ENCODE measurements around the gene C19orf12.

The C19orf12 gene

DNA sequence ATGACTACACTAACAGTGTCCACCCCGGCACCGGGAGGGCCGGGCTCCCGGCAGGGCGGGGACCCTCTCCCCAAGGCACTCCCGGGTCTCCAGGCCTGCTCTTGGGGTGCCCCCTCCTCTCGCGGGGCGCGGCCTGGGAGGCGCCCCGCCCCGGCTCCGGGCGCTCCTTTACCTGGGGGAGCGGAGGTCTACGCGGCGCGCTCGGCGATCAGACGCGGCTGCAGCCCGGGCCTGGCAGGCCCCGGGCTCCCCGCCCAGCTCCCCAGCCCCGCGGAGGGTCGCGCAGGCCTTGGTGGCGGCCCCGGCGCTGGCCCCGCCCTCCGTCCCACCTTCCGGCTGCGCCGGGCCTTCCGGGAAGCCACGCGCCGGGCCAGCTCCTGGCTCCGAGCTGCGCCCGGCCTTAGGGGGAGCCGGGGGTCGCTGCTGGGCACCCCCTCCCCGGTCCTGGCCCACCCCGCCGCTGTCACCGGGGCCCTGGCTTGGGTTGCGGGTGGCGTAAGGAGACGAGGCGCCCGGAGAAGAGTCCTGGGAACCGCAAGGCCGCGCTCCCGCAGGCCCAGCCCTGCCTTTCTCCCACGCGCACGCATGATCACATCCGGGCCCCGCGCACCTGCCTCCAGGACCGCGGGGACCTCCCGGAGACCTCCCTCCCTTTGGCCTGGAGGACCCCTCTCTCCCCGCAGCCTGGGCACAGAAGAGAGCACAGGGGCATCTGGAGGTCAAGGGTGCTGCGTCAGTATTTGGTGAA is at the start of gene C19orf12:
C19orf12 (minus strand) TSS at position 309 of the 748 bp plus-strand sequence. CDS start 6,848 bp downstream, outside the sequence.
- peak; percentile 65 for DNase-seq

- DNase-seq, result no peak
Measured at GRCh38 chr19:29764361-29764760, 49.3 kb upstream of the C19orf12 start.

DNA sequence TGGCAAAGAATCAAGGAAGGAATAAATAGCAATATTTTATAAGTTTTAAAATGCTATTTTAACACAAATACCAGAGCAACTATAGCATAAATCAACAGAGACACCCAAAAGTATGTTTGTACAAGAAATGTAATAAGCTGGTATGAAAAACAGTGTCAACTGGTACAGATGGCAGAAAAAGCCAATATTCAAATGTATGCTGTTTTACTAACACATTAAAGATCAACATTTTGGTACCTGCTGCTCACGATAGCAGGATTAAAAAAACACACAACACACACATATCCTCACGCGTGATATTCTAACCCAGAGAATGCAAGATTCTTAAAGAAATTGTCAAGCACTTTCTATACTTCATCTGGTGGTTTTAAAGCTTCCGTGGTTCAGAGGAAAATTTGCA is 48.1 kb upstream of the C19orf12 start:
- no peak for DNase-seq

- no peak for DNase-seq
Measured at GRCh38 chr19:29761575-29762232, 46.6 kb upstream of the C19orf12 start.

- no peak for DNase-seq
Measured at GRCh38 chr19:29760752-29761502, 45.9 kb upstream of the C19orf12 start.

GRCh38 chr19:29759359-29759758 is 44.3 kb upstream of the C19orf12 start:
- DNase-seq, result no peak

DNA sequence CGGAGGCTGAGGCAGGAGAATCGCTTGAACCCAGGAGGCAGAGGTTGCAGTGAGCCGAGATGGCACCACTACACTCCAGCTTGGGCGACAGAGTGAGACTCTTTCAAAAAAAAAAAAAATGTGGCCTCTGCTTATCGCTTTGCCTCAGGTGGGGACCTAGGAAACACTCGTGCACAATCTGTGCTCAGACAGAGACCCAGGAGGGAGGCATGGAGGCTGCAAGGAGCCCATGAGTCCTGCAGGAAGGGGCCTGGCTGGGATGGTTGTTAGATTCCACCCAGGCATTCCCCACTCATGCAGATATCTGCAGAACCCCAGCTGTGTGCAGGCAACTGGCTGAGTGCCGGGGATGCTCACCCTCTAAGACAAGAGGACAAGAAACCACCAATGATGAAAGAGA is 43.8 kb upstream of the C19orf12 start:
- DNase-seq, result no peak

DNA sequence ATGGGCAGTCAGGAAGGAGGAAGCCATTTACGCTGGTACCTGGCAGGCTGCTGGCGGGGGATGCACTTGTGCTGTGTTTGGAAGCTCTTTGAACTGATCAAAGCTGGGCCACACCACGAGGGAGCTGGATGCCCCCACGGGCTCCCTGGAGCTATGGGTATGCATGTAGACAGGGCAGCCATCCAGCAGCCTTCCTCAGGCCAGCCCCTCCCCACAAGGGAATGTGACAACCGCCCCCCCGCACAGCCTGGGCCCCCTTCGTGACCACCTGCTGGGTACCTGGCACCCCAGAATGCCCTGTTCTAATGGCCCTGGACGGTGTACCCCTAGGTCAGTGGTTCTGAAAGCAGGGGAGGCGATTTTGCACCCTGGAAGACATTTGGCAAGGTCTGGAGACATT is 42.5 kb upstream of the C19orf12 start:
- DNase-seq, result no peak

DNA sequence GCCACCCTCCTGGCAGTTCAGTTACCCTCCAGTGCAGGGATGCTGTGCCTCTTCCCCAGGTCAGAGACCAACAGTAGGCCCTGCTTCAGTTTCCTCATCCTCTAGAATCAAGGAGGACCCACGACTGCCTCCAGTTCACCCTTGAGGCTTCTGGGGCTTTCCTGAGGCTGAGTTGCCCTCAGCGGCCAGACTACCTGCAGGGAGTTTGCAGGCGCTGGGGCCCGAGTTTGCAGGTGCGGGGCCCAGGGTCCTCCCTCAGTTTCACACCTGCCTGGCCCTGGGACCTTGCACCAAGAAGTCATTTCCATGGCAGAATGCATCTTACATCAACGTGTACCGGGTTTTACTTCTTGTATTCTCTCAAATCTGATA is 38.9 kb upstream of the C19orf12 start:
- no peak for DNase-seq

GRCh38 chr19:29753190-29753933 is 38.3 kb upstream of the C19orf12 start:
- no peak for DNase-seq

- no peak for DNase-seq
Measured at GRCh38 chr19:29752450-29753025, 37.5 kb upstream of the C19orf12 start.

DNA sequence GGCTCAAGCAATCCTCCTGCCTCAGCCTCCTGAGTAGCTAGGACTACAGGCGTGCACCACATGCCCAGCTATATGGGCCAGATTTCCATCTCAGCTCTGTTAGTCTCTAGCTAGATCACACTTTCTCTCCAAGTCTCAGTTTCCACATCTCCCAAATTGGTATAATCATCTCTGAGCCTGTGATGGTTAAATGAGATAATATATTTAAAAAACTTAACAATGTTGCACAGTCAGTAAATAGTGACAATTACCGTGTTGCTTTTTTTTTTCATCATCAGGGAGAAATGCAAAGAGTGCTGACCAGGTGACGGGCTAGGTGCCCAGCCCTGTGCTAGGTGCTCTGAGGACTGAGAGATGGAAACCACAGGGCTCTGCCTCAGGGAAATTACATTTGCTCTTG is 36.9 kb upstream of the C19orf12 start:
- DNase-seq, result no peak

DNA sequence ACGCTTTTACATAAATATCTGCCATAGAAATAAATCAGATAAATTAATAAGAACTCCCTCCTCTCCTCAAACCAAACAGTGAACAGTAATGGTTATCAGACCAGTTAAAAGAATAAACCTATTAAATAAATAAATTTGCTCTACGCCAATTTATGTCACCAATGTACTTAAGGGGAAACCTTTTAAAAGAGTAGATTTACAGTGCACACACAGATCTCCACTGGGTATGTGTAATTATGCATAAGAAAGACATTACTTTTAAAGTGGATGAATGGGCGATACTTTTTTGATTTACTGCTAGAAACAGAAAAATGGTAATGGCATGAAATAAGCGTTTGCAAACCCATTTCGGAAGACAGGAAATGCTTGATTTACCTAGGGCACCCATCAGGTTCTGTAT is 34.9 kb upstream of the C19orf12 start:
- DNase-seq, result no peak

DNA sequence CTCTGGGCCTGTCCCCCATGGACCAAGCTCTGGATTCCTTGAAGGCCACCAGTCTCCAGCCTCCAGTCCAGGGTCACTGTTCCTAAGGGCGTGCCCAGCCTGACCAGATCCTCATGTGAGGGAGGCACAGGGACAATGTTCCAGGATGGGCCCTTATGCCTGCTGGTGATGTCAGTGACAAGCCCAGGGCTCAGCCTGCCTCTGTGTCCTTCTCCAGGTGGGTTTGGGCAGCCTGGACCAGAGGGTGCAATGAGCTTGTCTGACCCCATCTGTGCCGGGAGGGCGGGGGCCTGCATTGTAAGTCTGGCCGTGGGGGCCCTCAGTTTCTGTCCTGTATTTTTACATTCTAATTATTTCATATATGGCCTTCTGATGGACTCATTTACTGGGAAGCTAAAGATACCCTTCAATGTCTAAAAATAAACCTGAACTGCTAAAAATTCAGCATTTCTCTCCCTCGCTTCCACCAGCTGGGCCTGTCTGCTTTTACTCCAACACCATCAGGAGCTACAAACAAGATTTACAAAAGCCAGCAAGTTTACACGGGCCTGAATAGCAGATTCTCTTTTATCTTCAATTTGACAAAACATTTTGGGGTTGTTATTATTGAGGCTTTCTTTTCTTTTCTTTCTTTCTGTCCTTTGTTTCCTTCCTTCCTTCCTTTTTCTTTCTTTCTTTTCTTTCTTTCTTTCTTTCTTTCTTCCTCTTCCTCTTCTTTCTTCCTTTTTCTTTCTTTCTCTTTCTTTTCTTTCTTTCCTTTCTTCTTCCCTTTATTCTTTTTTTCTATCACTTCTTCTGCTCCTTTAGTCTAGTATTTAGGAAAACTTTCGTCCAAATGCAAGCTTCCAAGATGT is 34.2 kb upstream of the C19orf12 start:
- no peak for DNase-seq

DNA sequence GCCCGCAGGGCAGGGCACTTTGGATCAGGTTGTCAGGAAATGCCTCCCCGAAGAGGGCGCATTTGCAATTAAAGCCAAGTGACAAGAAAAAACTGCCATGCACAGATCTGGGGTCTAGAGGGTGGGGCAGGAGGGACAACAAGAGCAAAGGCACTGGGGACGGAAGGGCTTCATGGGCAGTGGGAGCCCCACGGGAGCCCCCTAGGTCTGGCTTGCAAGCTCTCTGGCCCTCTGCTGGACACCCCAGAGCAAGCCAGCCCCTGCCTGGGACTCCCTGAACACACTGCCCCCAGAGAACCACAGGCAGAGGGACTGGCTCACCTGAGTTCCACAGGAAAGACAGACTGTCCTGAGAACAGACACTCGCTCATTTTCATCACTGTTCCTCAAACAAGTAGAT is 30.2 kb upstream of the C19orf12 start:
- peak; percentile 5 for DNase-seq

GRCh38 chr19:29743681-29744080 is 28.6 kb upstream of the C19orf12 start:
- DNase-seq, result no peak

DNA sequence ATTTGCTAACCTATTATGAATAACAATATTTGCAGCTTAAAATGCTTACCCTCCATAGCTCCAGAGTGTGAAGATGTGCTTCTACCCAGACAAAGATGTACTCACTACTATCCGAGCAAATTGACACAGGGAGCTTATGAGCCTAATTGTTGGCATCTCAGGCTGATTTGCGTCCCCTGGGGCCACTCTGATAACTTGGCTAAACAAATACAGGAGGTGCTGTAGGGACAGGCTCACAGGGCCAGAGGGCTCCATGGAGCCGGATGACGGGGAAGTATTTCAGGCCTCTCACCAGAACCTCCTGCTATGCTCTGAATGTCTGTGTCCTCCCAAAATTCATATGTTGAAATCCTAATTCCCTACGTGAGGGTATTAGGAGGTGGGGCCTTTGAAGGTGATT is 26.7 kb upstream of the C19orf12 start:
- no peak for DNase-seq

GRCh38 chr19:29741226-29741625 is 26.2 kb upstream of the C19orf12 start:
- DNase-seq, result no peak

- no peak for DNase-seq
Measured at GRCh38 chr19:29737461-29738000, 22.5 kb upstream of the C19orf12 start.

DNA sequence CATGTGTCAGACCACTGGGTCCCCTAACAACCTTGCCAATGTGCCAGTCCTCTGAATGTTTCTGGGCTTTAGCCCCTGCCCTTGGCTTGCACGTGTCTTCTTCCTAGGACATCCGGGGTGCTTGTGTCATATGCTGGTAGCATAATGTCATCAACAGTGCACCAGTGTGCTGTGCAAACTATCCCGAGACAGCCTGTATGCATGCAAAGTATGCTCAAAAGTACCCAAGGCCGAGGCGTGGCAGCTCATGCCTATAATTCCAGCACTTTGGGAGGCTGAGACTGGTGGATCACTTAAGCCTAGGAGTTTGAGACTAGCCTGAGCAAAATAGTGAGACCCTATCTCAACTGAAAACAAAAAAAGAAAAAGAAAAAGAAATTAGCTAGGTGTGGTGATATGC is 20.8 kb upstream of the C19orf12 start:
- DNase-seq, result no peak

DNA sequence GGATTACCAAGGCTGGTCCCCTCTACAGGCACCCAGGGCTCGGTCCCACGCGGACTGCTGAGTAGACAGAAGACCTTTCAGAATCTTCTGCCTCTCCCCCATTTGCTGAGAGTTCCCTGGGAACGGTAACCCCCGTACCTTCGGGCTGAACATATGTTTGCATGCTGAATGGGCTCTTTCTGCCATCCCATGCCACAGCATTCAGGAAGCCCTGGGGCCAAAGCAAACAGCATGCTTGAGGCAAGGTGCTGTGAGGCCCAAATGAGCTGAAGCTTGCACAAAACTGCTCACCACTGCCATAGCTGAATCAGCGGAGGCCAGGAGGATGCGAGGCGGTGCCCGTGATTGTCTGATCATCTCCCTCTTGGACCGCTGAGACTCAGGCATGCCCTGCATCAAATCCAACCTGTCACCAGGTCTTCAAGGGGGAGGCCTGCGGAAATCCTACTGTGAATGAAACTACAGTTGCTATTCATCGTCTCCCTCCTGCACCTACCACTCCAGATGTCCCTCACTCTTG is 16.3 kb upstream of the C19orf12 start:
- DNase-seq, result no peak
